ENCODE measurements around the gene REPS1. TPM values are rescaled to one million over a fixed set of nuclear protein-coding genes. Genes with fewer than 3 reads are reported as not detected.

Gene REPS1
- total RNA-seq, 1 donor from 2014 or later = 32.2 TPM

GRCh38 chr6:138882369-138883017 lies 105.6 kb downstream of the REPS1 start:
- no peaks in the 10 kb centered on the region for H3K27me3 Mint-ChIP-seq (ENCODE audit: unreplicated experiment)
- no peaks in the 10 kb centered on the region for H3K4me1 Mint-ChIP-seq (ENCODE audit: unreplicated experiment)
- no peaks in the 10 kb centered on the region for H3K9me3 Mint-ChIP-seq (ENCODE audit: unreplicated experiment)
- H3K4me3 Mint-ChIP-seq (ENCODE audit: unreplicated experiment) = no peak overlapping the region
- H3K36me3 Mint-ChIP-seq (ENCODE audit: unreplicated experiment) = no peaks in the 10 kb centered on the region
- no peak for DNase-seq (ENCODE audit: extremely low spot score, unreplicated experiment)
- no peak for TF ChIP-seq CTCF (IDR thresholded peaks at IDR 0.05)
- H3K27ac Mint-ChIP-seq (ENCODE audit: unreplicated experiment) = no peak overlapping the region

GRCh38 chr6:138873191-138873590 lies 114.9 kb downstream of the REPS1 start:
- H3K27ac Mint-ChIP-seq (ENCODE audit: unreplicated experiment) = no peak overlapping the region
- TF ChIP-seq CTCF (IDR thresholded peaks at IDR 0.05) = no peak
- H3K9me3 Mint-ChIP-seq (ENCODE audit: unreplicated experiment) = no peaks in the 10 kb centered on the region
- no peaks in the 10 kb centered on the region for H3K36me3 Mint-ChIP-seq (ENCODE audit: unreplicated experiment)
- H3K4me3 Mint-ChIP-seq (ENCODE audit: unreplicated experiment) = no peak overlapping the region
- H3K27me3 Mint-ChIP-seq (ENCODE audit: unreplicated experiment) = no peaks in the 10 kb centered on the region
- DNase-seq (ENCODE audit: extremely low spot score, unreplicated experiment) = no peak
- peaks cover 9% of the 10 kb centered on the region for H3K4me1 Mint-ChIP-seq (ENCODE audit: unreplicated experiment)

GRCh38 chr6:138869398-138869797 lies 118.7 kb downstream of the REPS1 start:
- H3K27ac Mint-ChIP-seq (ENCODE audit: unreplicated experiment) = no peak overlapping the region
- DNase-seq (ENCODE audit: extremely low spot score, unreplicated experiment) = no peak
- H3K27me3 Mint-ChIP-seq (ENCODE audit: unreplicated experiment) = no peaks in the 10 kb centered on the region
- H3K4me3 Mint-ChIP-seq (ENCODE audit: unreplicated experiment) = no peak overlapping the region
- peaks cover 9% of the 10 kb centered on the region for H3K4me1 Mint-ChIP-seq (ENCODE audit: unreplicated experiment)
- H3K9me3 Mint-ChIP-seq (ENCODE audit: unreplicated experiment) = no peaks in the 10 kb centered on the region
- TF ChIP-seq CTCF (IDR thresholded peaks at IDR 0.05) = no peak
- H3K36me3 Mint-ChIP-seq (ENCODE audit: unreplicated experiment) = no peaks in the 10 kb centered on the region

- Mint-ChIP-seq H3K9me3 (ENCODE audit: unreplicated experiment) (no peaks in the 10 kb centered on the region), H3K27me3 (ENCODE audit: unreplicated experiment) (no peaks in the 10 kb centered on the region), H3K4me1 (ENCODE audit: unreplicated experiment) (peaks cover 12% of the 10 kb centered on the region), H3K36me3 (ENCODE audit: unreplicated experiment) (no peaks in the 10 kb centered on the region), H3K27ac (ENCODE audit: unreplicated experiment) (no peak overlapping the region), H3K4me3 (ENCODE audit: unreplicated experiment) (no peak overlapping the region)
- no peak for TF ChIP-seq CTCF (IDR thresholded peaks at IDR 0.05)
- DNase-seq (ENCODE audit: extremely low spot score, unreplicated experiment) = no peak
These were observed 119.9 kb downstream of the REPS1 start for GRCh38 chr6:138868181-138868580.

- Mint-ChIP-seq H3K4me3 (ENCODE audit: unreplicated experiment) (no peak overlapping the region), H3K36me3 (ENCODE audit: unreplicated experiment) (no peaks in the 10 kb centered on the region), H3K4me1 (ENCODE audit: unreplicated experiment) (peaks cover 16% of the 10 kb centered on the region), H3K27ac (ENCODE audit: unreplicated experiment) (no peak overlapping the region), H3K9me3 (ENCODE audit: unreplicated experiment) (no peaks in the 10 kb centered on the region), H3K27me3 (ENCODE audit: unreplicated experiment) (no peaks in the 10 kb centered on the region)
- DNase-seq (ENCODE audit: extremely low spot score, unreplicated experiment) = no peak
- no peak for TF ChIP-seq CTCF (IDR thresholded peaks at IDR 0.05)
These were observed 122.5 kb downstream of the REPS1 start for GRCh38 chr6:138865480-138866109.

Measured in osteocyte (in vitro differentiated cells).